Body of pancreas (tissue), 4 donors: Measurements from ENCODE around the gene HHAT. TPM values are rescaled to one million over a fixed set of nuclear protein-coding genes. Genes with fewer than 3 reads are reported as not detected.

ENCODE experiments used
- ATAC-seq: fragments of 150-250 bp; one replicate; pipeline ENCODE4 v1.9.1; 2016
- DNase-seq, 4 donors: peaks; one replicate each; pipeline ENCODE4 v3.0.0-alpha.2; 2019
- H3K27ac ChIP-seq, 4 donors: fragments of 200-600 bp; sonication (generic); 1 replicate in 3 of 4; 2 replicates in 1 of 4; pipeline versions ENCODE4 v1.5.1 to v1.6.1; 2016 to 2019; ENCODE audit warnings: mild to moderate bottlenecking in 1 of 4, mixed read lengths in 1 of 4, moderate library complexity in 1 of 4
- H3K27me3 ChIP-seq, 2 donors: fragments of 200-600 bp; sonication (generic); one replicate each; pipeline ENCODE4 v1.6.0; 2016; ENCODE audit warnings: mild to moderate bottlenecking in 1 of 2
- H3K36me3 ChIP-seq, 2 donors: fragments of 200-600 bp; sonication (generic); replicated peaks in 1 of 2; 2 replicates each; pipeline ENCODE4 v1.5.1; 2016; ENCODE audit warnings: low read depth in 2 of 2; ENCODE audit not compliant: insufficient read depth in 1 of 2
- H3K4me1 ChIP-seq: fragments of 200-600 bp; sonication (generic); one replicate; pipeline ENCODE4 v1.6.0; 2016
- H3K4me3 ChIP-seq, 2 donors: fragments of 200-600 bp; sonication (generic); 1 replicate in 1 of 2; 2 replicates in 1 of 2; pipeline ENCODE4 v1.5.1; 2016 to 2019
- H3K9me3 ChIP-seq, 3 donors: fragments of 200-600 bp; sonication (generic); 1 replicate in 2 of 3; 2 replicates in 1 of 3; pipeline ENCODE4 v1.5.1; 2016
- POLR2A ChIP-seq, 3 donors: fragments of 450-650 bp; IDR thresholded peaks; one replicate each; pipeline ENCODE4 v1.6.1; 2016; ENCODE audit warnings: antibody characterized with exemption in 3 of 3, mild to moderate bottlenecking in 2 of 3
- WGBS, 2 donors: methylation state at CpG; one replicate each; pipeline ENCODE4 v1.1.5; 2017; 5-methylcytosine and 5-hydroxymethylcytosine counted together
- intact Hi-C: fragments of 100-400 bp; cut with DNase I; formaldehyde crosslinking; loops from one replicate; pipeline ENCODE4 v1.15.1; 2023
- total RNA-seq, 2 donors: library from RNA; depleted of rRNA; stranded (reverse); fragments of >200 nt; gene quantifications; one replicate each; pipeline ENCODE4 v1.1.0, GENCODE V29; 2016
- TF ChIP-seq, protein P1 (sequence below), 7 experiments: fragments of 450-650 bp in 4 of 7; fragments of 200-600 bp in 3 of 7; sonication (generic) in 3 of 7; IDR thresholded peaks; one replicate each; pipeline ENCODE4 v1.5.1; 2016 to 2019; ENCODE audit warnings: antibody characterized with exemption in 7 of 7

The HHAT gene
- total RNA-seq, 2 donors from 2014 or later, result 4.4 to 19.4 TPM

DNA sequence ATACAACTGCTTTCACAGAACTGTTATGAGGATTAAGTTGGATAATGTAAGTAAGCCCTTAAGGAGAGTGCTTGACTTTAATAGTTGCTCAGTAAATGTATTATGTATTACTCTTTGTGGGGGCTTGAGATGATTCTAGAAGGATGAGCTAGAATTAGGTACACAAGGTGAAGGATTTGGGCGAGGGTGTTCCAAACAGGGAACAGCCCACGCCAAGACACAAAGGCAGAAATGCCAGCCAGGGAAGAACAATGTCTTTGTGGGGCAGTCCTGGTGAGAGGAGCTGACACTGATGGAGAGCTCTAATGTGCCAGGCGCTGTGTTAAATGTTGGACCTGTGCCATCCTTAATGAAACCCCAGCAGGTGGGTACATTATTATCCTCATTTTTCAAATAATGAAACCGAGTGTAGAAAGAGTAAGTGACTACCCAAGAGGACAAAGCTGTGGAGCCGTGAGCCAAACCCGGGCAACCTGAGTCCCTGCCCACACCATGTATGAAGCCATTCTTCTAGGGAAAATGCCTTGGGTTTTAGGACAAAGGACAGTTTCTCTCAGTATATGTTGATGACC lies 362.4 kb downstream of the HHAT start:
- no peaks in the 10 kb centered on the region for H3K9me3 ChIP-seq
- ATAC-seq (no peak), DNase-seq (no peak)
- no peak overlapping the region for H3K4me3 ChIP-seq
- H3K27me3 ChIP-seq, result no peaks in the 10 kb centered on the region
- TF ChIP-seq, protein P1, sequence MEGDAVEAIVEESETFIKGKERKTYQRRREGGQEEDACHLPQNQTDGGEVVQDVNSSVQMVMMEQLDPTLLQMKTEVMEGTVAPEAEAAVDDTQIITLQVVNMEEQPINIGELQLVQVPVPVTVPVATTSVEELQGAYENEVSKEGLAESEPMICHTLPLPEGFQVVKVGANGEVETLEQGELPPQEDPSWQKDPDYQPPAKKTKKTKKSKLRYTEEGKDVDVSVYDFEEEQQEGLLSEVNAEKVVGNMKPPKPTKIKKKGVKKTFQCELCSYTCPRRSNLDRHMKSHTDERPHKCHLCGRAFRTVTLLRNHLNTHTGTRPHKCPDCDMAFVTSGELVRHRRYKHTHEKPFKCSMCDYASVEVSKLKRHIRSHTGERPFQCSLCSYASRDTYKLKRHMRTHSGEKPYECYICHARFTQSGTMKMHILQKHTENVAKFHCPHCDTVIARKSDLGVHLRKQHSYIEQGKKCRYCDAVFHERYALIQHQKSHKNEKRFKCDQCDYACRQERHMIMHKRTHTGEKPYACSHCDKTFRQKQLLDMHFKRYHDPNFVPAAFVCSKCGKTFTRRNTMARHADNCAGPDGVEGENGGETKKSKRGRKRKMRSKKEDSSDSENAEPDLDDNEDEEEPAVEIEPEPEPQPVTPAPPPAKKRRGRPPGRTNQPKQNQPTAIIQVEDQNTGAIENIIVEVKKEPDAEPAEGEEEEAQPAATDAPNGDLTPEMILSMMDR (IDR thresholded peaks at IDR 0.05), result no peak
- TF ChIP-seq POLR2A (IDR thresholded peaks at IDR 0.05), result no peak
- H3K4me1 ChIP-seq, result no peaks in the 10 kb centered on the region
- H3K36me3 ChIP-seq, result no peaks in the 10 kb centered on the region
- intact Hi-C loops, result no loop called here
- no peak overlapping the region for H3K27ac ChIP-seq
- WGBS, 2 donors, result 83% methylated on average over 6 of the region's 6 CpGs

DNA sequence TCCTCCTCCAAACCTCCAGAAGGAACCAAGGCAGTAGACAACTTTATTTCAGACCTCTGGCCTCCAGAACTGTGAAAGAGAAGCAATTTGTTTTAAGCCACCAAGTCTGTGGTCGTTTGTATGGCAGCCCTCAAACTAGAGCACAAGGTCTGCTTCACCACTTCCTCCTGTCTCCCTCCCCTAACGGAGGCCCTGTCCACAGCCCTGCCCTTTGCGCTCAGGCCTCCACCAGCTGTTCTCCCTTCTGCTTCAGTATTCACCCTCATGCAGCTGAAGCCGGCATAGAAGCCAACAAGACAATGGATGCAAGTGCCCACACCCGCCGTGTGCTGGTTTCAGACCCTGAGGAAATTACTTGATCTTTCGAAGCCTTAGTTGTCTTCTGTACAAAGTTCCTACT lies 364.1 kb downstream of the HHAT start:
- WGBS, 2 donors, result 61 to 83% methylated on average over 7 of the region's 7 CpGs
- Histone ChIP-seq H3K4me3 (no peak overlapping the region), H3K9me3 (no peaks in the 10 kb centered on the region), H3K4me1 (no peaks in the 10 kb centered on the region), H3K27ac (no peak overlapping the region), H3K36me3 (no peaks in the 10 kb centered on the region), H3K27me3 (no peaks in the 10 kb centered on the region)
- no peak for DNase-seq
- TF ChIP-seq, protein P1 (IDR thresholded peaks at IDR 0.05), result no peak
- intact Hi-C loops, result no loop called here
- no peak for ATAC-seq

DNA sequence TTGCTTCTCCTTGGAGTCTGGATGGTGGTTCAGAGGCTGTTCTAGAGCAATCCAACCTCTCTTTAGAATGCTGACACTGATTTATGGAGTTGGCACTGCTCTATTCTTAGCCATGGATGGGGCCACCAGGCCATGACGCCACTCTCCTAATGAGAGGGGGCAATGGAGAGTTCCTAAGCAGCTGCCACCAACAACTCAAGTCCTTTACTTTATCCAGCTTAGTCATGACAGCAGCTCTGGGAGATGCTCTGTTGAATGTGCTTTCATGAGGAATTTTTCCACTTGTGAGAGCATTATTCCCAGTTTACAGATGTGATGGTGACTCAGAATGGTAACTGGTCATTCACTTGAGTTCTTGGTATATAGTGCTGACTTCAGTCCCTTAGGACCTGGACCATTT lies 366.3 kb downstream of the HHAT start:
- no peaks in the 10 kb centered on the region for H3K36me3 ChIP-seq
- no peak overlapping the region for H3K4me3 ChIP-seq
- WGBS, 2 donors, result 60 to 71% methylated on average over 1 of the region's 1 CpG
- ATAC-seq (no peak), DNase-seq (no peak)
- no peaks in the 10 kb centered on the region for H3K4me1 ChIP-seq
- no peaks in the 10 kb centered on the region for H3K27me3 ChIP-seq
- intact Hi-C loops, result no loop called here
- TF ChIP-seq POLR2A (IDR thresholded peaks at IDR 0.05), result no peak
- TF ChIP-seq, protein P1 (IDR thresholded peaks at IDR 0.05), result no peak
- no peaks in the 10 kb centered on the region for H3K9me3 ChIP-seq
- H3K27ac ChIP-seq, result no peak overlapping the region

DNA sequence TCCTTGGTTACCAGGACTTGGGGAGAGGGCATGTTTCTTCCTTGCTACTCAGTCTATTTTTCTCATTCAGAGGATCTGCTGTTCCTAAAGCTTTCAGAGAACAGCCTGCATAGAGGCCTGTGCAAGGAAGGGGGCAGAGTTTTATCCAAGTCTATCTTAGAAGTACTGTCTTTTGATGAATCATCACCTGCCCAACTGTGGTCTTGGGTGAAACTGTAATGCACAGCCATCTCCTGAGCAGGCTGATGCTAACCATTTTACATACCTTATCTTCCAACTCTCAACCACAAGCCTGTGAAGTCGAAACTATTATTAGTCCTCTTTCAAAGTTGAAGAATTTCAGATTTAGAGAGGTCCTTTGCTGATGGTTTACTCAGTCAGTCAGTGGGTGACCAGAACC lies 368.0 kb downstream of the HHAT start:
- 64 to 87% methylated on average over 1 of the region's 1 CpG for WGBS, 2 donors
- H3K27me3 ChIP-seq, result no peaks in the 10 kb centered on the region
- no peak overlapping the region for H3K4me3 ChIP-seq
- no peak overlapping the region for H3K27ac ChIP-seq
- intact Hi-C loops, result no loop called here
- DNase-seq (no peak), ATAC-seq (no peak)
- TF ChIP-seq POLR2A (IDR thresholded peaks at IDR 0.05), result no peak
- TF ChIP-seq, protein P1 (IDR thresholded peaks at IDR 0.05), result no peak
- no peaks in the 10 kb centered on the region for H3K9me3 ChIP-seq
- H3K4me1 ChIP-seq, result peaks cover 5% of the 10 kb centered on the region
- no peaks in the 10 kb centered on the region for H3K36me3 ChIP-seq

DNA sequence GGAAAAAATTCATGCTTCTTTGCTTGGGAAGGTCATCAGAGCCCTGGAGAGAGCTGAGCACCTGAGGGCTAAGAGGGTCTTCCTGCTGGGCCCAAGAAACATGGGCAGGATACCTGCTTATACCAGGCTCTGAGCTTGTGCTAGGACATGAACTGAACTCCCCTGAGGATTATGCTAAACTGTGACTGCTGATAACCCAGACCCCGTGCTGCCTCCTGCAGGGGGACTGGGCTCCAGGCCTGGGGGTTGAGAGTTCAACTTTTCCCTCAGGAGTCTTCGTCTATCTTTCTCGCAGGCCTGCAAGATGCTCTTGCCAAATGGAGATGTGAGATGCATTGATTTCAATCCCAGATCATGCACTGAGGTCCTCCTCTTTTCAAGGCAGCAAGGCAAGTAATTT lies 368.5 kb downstream of the HHAT start:
- TF ChIP-seq, protein P1 (IDR thresholded peaks at IDR 0.05), result no peak
- TF ChIP-seq POLR2A (IDR thresholded peaks at IDR 0.05), result no peak
- Histone ChIP-seq H3K27me3 (no peaks in the 10 kb centered on the region), H3K36me3 (no peaks in the 10 kb centered on the region), H3K27ac (no peak overlapping the region), H3K4me1 (peaks cover 5% of the 10 kb centered on the region), H3K4me3 (no peak overlapping the region), H3K9me3 (no peaks in the 10 kb centered on the region)
- WGBS, 2 donors, result 60 to 81% methylated on average over 3 of the region's 3 CpGs
- intact Hi-C loops, result no loop called here
- DNase-seq (no peak), ATAC-seq (no peak)
